HCT116 (cell line): ENCODE results near the gene DKK1. TPM values are rescaled to one million over a fixed set of nuclear protein-coding genes. Genes with fewer than 3 reads are reported as not detected.

Experiments used
- ATAC-seq: fragments of 200-7000 bp; cut with Tn5 transposase; 2 replicates; pipeline ENCODE4 v1.9.1; 2020; ENCODE audit warnings: mild to moderate bottlenecking, moderate library complexity
- BruUV-seq: library from RNA; stranded (reverse); fragments of 400-500 nt; replicated peaks from 2 replicates; lab custom pipeline; 2021; lab: Mats Ljungman, UMichigan
- CTCF ChIA-PET: fragments of 300-600 bp; sonication (Branson Sonifier 250); formaldehyde crosslinking; loops from one replicate; lab custom pipeline; 2021; ENCODE audit warnings: antibody characterized with exemption; lab: Charles Lee
- POLR2A ChIA-PET: fragments of 300-600, 350-600 bp; sonication (Branson Sonifier 250); formaldehyde crosslinking; loops from one replicate; lab custom pipeline; 2021; ENCODE audit warnings: antibody characterized with exemption; lab: Charles Lee
- RAD21 ChIA-PET, 2 experiments: fragments of 300-600 bp; sonication (Branson Sonifier 250); formaldehyde crosslinking; loops; one replicate each; lab custom pipeline; 2023; ENCODE audit warnings: low total read pairs in 2 of 2; ENCODE audit not compliant: uncharacterized antibody in 2 of 2, unreplicated experiment in 2 of 2, low non-redundant PET in 1 of 2; lab: Charles Lee
- DNase-seq: peaks from one replicate; pipeline ENCODE4 v3.0.0-alpha.2; 2010; ENCODE audit warnings: low read depth, low spot score
- H2AFZ ChIP-seq: fragments of 200-600 bp; shearing (Covaris generic), sonication (generic); 2 replicates; pipeline ENCODE4 v1.6.1; 2017; ENCODE audit warnings: low read depth, mixed run types, mixed read lengths, antibody characterized with exemption, low read length; ENCODE audit not compliant: poor library complexity, severe bottlenecking
- H3K27ac ChIP-seq: 2 replicates; pipeline ENCODE4 v1.5.1; 2012; ENCODE audit warnings: low read depth, low read length
- H3K27me3 ChIP-seq: fragments of 200-600 bp; sonication (generic); 2 replicates; pipeline ENCODE4 v1.6.1; 2016; ENCODE audit warnings: mixed run types, low read length, mixed read lengths; ENCODE audit not compliant: insufficient read depth
- H3K36me3 ChIP-seq, 2 experiments: fragments of 200-500 bp in 1 of 2; fragments of 200-600 bp in 1 of 2; sonication (Bioruptor generic) in 1 of 2; sonication (generic) in 1 of 2; 2 replicates each; pipeline versions ENCODE4 v1.5.1 to v1.6.1; 2014 to 2016; ENCODE audit warnings: low read length in 2 of 2, inconsistent platforms in 1 of 2, mixed read lengths in 1 of 2, mixed run types in 1 of 2; ENCODE audit not compliant: insufficient read depth in 2 of 2, control insufficient read depth in 1 of 2
- H3K4me1 ChIP-seq, 2 experiments: fragments of 200-600 bp in 1 of 2; sonication (generic) in 1 of 2; 2 replicates each; pipeline versions ENCODE4 v1.5.1 to v1.6.1; 2012 to 2017; ENCODE audit warnings: low read length in 2 of 2, inconsistent platforms in 1 of 2, mild to moderate bottlenecking in 1 of 2, mixed read lengths in 1 of 2, mixed run types in 1 of 2, moderate library complexity in 1 of 2; ENCODE audit not compliant: insufficient read depth in 2 of 2, control insufficient read depth in 1 of 2
- H3K4me2 ChIP-seq: fragments of 200-600 bp; sonication (generic); 2 replicates; pipeline ENCODE4 v1.6.1; 2017; ENCODE audit warnings: mixed run types, low read length, mixed read lengths
- H3K4me3 ChIP-seq, 2 experiments: fragments of 200-600 bp in 1 of 2; sonication (generic) in 1 of 2; replicated peaks in 1 of 2; 2 replicates each; pipeline ENCODE4 v1.5.1; 2011 to 2016; ENCODE audit warnings: low read length in 2 of 2, control low read depth in 1 of 2, low read depth in 1 of 2, mild to moderate bottlenecking in 1 of 2, mixed read lengths in 1 of 2, mixed run types in 1 of 2
- H3K79me2 ChIP-seq: fragments of 200-600 bp; sonication (generic); 2 replicates; pipeline ENCODE4 v1.6.1; 2017; ENCODE audit warnings: mild to moderate bottlenecking, mixed run types, low read length, moderate library complexity, mixed read lengths; ENCODE audit not compliant: insufficient read depth
- H3K9ac ChIP-seq: fragments of 200-600 bp; sonication (generic); 2 replicates; pipeline ENCODE4 v1.6.1; 2016; ENCODE audit warnings: low read length, mixed read lengths
- H3K9me2 ChIP-seq: fragments of 200-600 bp; sonication (generic), shearing (Covaris generic); 2 replicates; pipeline ENCODE4 v1.6.1; 2017; ENCODE audit warnings: mixed run types, mild to moderate bottlenecking, moderate library complexity; ENCODE audit not compliant: insufficient read depth
- H3K9me3 ChIP-seq, 2 experiments: fragments of 200-500 bp in 1 of 2; fragments of 200-600 bp in 1 of 2; sonication (Bioruptor generic) in 1 of 2; sonication (generic) in 1 of 2; 2 replicates each; pipeline ENCODE4 v1.6.1; 2014 to 2017; ENCODE audit warnings: low read length in 2 of 2, mixed read lengths in 2 of 2, inconsistent platforms in 1 of 2, low read depth in 1 of 2, mild to moderate bottlenecking in 1 of 2, mixed run types in 1 of 2, moderate library complexity in 1 of 2; ENCODE audit not compliant: control insufficient read depth in 1 of 2, insufficient read depth in 1 of 2
- H4K20me1 ChIP-seq: fragments of 200-600 bp; sonication (generic), shearing (Covaris generic); 2 replicates; pipeline ENCODE4 v1.6.1; 2017; ENCODE audit warnings: mixed run types, mild to moderate bottlenecking, moderate library complexity; ENCODE audit not compliant: insufficient read depth
- EZH2phosphoT487 ChIP-seq: fragments of 200-600 bp; IDR thresholded peaks from 2 replicates; pipeline ENCODE4 v1.6.1; 2018; ENCODE audit warnings: antibody characterized with exemption, borderline replicate concordance
- JUND ChIP-seq: IDR thresholded peaks from 2 replicates; pipeline ENCODE4 v1.6.1; 2012
- MAX ChIP-seq: IDR thresholded peaks from 2 replicates; pipeline ENCODE4 v1.6.1; 2012
- POLR2A ChIP-seq: IDR thresholded peaks from 2 replicates; pipeline ENCODE4 v1.7.0; 2011; ENCODE audit warnings: borderline replicate concordance; ENCODE audit not compliant: insufficient read depth, insufficient read length; ENCODE audit errors: extremely low read depth
- RAD21 ChIP-seq: IDR thresholded peaks from 2 replicates; pipeline ENCODE4 v1.6.1; 2012; ENCODE audit warnings: low read depth, mild to moderate bottlenecking
- SP1 ChIP-seq: IDR thresholded peaks from 2 replicates; pipeline ENCODE4 v1.6.1; 2012; ENCODE audit warnings: low read depth
- intact Hi-C: fragments of 100-400 bp; cut with micrococcal nuclease; formaldehyde crosslinking; loops from 2 replicates; pipeline ENCODE4 v1.10.0; 2022
- total RNA-seq: library from RNA; stranded (reverse); gene quantifications from one replicate; pipeline ENCODE4 v1.2.1, GENCODE V29; 2021; ENCODE audit not compliant: unreplicated experiment
- TF ChIP-seq, protein P1 (sequence below): IDR thresholded peaks from 2 replicates; pipeline ENCODE4 v1.6.1; 2011; ENCODE audit warnings: mild to moderate bottlenecking, low read length, moderate library complexity; ENCODE audit not compliant: insufficient replicate concordance; ENCODE audit errors: extremely low read depth

The DKK1 gene
- total RNA-seq, 1 experiment from 2014 or later = 315 TPM

DNA sequence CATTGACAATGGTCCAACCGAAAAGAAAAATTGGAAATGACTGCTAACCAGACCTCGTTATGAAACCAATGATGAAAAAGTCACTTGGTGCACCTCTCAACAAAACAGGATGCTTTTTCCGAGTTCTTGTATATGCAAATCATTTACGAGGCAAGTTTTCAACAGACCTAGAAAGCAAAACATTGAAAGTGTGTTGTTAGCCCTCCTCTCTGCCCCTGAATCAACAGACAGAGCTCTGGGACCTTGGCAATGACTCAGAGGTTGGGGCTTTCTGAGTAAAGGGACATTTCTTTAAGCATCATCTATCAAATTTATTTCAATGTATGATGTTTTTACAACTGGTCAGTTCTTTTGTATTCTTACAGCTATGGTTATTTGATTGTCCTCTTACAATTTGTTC, 16.3 kb upstream of the DKK1 start:
- TF ChIP-seq, protein P1, sequence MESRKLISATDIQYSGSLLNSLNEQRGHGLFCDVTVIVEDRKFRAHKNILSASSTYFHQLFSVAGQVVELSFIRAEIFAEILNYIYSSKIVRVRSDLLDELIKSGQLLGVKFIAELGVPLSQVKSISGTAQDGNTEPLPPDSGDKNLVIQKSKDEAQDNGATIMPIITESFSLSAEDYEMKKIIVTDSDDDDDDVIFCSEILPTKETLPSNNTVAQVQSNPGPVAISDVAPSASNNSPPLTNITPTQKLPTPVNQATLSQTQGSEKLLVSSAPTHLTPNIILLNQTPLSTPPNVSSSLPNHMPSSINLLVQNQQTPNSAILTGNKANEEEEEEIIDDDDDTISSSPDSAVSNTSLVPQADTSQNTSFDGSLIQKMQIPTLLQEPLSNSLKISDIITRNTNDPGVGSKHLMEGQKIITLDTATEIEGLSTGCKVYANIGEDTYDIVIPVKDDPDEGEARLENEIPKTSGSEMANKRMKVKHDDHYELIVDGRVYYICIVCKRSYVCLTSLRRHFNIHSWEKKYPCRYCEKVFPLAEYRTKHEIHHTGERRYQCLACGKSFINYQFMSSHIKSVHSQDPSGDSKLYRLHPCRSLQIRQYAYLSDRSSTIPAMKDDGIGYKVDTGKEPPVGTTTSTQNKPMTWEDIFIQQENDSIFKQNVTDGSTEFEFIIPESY = no peak
- TF ChIP-seq JUND = no peak
- no peak for TF ChIP-seq SP1
- TF ChIP-seq POLR2A = no peak
- TF ChIP-seq EZH2phosphoT487 = no peak
- no peak for TF ChIP-seq RAD21
- no peak for DNase-seq
- ChIA-PET POLR2A (no interaction called here), CTCF (no interaction called here), RAD21 (no interaction called here)
- H4K20me1 ChIP-seq = no peaks in the 10 kb centered on the region
- no peaks in the 10 kb centered on the region for H3K9me3 ChIP-seq
- no peak overlapping the region for H3K4me3 ChIP-seq
- BruUV-seq = no TSS peak
- H3K36me3 ChIP-seq = no peaks in the 10 kb centered on the region
- intact Hi-C loops = no loop called here
- H3K4me1 ChIP-seq = no peaks in the 10 kb centered on the region
- H3K4me2 ChIP-seq = no peak overlapping the region
- H3K9ac ChIP-seq = no peak overlapping the region
- ATAC-seq = no peak
- no peak overlapping the region for H2AFZ ChIP-seq
- no peaks in the 10 kb centered on the region for H3K9me2 ChIP-seq
- no peaks in the 10 kb centered on the region for H3K27me3 ChIP-seq
- no peak overlapping the region for H3K27ac ChIP-seq
- H3K79me2 ChIP-seq = no peaks in the 10 kb centered on the region

- no TSS peak for BruUV-seq
- RAD21 ChIA-PET = no interaction called here
- no peak for ATAC-seq
Observed at GRCh38 chr10:52300599-52301277, 13.3 kb upstream of the DKK1 start.

More at GRCh38 chr10:52300599-52301277, 13.3 kb upstream of the DKK1 start:
- Histone ChIP-seq H3K79me2 (no peaks in the 10 kb centered on the region), H3K27me3 (no peaks in the 10 kb centered on the region), H3K36me3 (no peaks in the 10 kb centered on the region), H3K9me2 (no peaks in the 10 kb centered on the region), H4K20me1 (no peaks in the 10 kb centered on the region), H3K9ac (no peak overlapping the region), H3K4me1 (no peaks in the 10 kb centered on the region), H3K4me2 (no peak overlapping the region), H2AFZ (no peak overlapping the region), H3K4me3 (no peak overlapping the region), H3K9me3 (no peaks in the 10 kb centered on the region), H3K27ac (no peak overlapping the region)
- no peak for DNase-seq
- TF ChIP-seq MAX = no peak
- TF ChIP-seq EZH2phosphoT487 = no peak
- ChIA-PET POLR2A (no interaction called here), CTCF (no interaction called here)
- intact Hi-C loops = no loop called here
